Adrenal gland (tissue), 5 donors: ENCODE measurements around the gene NDUFC2.

ENCODE experiments used
- CTCF ChIP-seq, 6 experiments: fragments of 450-650 bp in 4 of 6; fragments of 200-600 bp in 2 of 6; sonication (generic) in 1 of 6; IDR thresholded peaks; 1 replicate in 5 of 6; 2 replicates in 1 of 6; pipeline versions ENCODE4 v1.5.1 to v1.8.0; 2016 to 2021; ENCODE audit warnings: antibody characterized with exemption in 6 of 6, mild to moderate bottlenecking in 2 of 6, moderate library complexity in 1 of 6
- POLR2A ChIP-seq, 2 donors: fragments of 450-650 bp; IDR thresholded peaks; one replicate each; pipeline ENCODE4 v1.6.1; 2017; ENCODE audit warnings: antibody characterized with exemption in 2 of 2, mild to moderate bottlenecking in 2 of 2, moderate library complexity in 1 of 2
- donor health status: DM: no; HTN: no; CAD: no.

- TF ChIP-seq POLR2A (IDR thresholded peaks at IDR 0.05) (peak in 1 of 2 donors; percentile 40), CTCF (IDR thresholded peaks at IDR 0.05) (no peak)
Measured at GRCh38 chr11:78039919-78040671, 39.6 kb downstream of the NDUFC2 start.
